HG02798 (cell line): ENCODE results near the gene KRTAP2-2.
"Not testable (repeated sequence)": the region's sequence is repeated elsewhere in the genome, so short reads cannot be mapped to it uniquely, and the experiment has no call there.

ENCODE experiments used
- ATAC-seq: cut with Tn5 transposase; IDR thresholded peaks from one replicate; pipeline ENCODE4 v1.9.1; 2021; ENCODE audit warnings: mild to moderate bottlenecking; ENCODE audit not compliant: unreplicated experiment, poor library complexity

Gene KRTAP2-2

DNA sequence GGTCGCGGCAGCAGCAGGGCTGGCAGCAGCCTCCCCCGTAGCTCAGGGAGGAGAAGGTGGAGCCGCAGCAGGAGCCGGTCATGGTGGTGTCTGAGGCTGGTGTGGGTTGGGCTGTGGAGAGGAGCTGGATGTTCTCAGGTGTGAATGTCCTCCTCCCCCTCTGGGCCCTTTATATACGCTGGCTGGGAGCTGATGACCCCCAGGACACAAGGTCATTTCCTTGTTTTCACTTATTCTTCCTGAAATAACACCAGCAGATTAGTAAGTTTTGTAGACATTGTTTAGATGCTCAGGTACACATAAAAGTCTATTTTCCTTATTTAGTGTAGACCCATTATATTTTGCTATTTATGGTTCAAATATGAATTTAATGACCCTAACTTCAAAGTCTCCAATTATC, at the start of gene KRTAP2-2:
Gene KRTAP2-2, minus strand, starts transcription at position 101 of the 400 bp plus-strand sequence. Its CDS starts 19 bp downstream, at position 82.
- ATAC-seq = not testable (repeated sequence)

DNA sequence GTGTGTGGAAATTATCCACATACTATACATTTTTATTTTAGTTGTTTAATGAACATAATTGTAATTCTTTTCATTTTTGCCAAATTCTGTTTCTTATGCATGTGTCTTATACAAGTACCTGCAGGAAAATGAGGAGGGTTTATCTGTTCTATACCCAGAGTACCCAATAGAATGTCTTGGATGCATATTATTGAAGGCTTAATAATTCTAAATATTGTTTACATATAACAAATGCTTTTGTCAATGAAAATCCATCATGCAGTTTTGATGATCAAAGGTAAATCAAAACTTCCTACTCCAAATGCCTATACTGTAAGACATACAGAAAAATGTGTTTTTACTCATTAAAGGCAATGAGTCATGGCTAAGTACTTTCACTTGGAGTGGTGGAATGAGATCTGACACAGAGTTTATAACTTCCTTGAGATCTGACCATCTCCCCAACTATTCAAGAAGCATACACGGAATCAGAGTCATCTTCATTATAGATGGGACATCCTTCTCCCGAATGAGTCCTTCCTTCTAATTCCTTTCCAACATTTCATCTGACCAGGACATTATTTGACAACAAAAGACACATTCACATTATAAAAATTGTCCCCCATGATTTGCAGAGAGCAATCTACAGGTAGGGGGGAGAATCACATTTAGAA, 49.5 kb upstream of the KRTAP2-2 start:
- not testable (repeated sequence) for ATAC-seq

GRCh38 chr17:41103896-41104295, 48.9 kb upstream of the KRTAP2-2 start:
- ATAC-seq = no peak

GRCh38 chr17:41101586-41102259, 46.7 kb upstream of the KRTAP2-2 start, which contains the start of gene KRTAP4-16:
Gene KRTAP4-16, minus strand, starts transcription at chr17:41102209. Its CDS starts 0 bp downstream, at chr17:41102209.
- ATAC-seq = no peak

DNA sequence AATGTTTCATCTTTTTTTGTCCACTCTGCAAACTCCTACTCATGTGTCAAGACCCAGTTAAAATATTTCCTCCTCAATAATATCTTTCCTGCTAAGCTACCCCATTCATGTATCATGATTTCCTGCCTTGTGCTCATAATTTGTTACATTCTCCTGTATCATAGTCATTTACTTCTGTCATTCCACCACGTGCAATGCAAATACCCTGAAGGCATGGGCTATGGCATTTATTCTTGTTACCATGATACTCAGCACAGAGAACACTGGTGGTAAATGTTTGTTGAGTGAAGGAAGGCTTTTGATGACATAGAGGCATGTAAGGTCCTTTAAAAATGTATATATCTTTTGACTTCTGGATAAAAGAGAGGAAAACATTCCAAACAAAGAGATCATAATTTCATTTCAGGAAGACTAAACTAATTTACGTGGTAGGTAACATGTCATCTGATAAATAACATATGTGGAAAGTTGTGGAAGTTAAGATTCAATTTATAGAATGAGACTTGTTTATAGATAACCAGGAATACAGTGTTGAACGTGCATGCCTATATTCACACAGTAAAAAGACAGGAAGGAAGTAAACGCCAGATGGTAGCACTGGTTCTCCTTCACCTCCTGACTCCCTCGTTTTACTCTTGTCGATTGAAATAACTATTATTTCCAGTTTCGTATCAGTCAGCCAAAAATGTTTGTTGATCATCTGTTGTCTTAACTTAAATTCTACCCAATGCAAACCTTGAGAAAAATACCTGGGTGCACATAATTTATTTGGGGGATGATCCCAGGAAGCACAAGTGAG, 44.9 kb upstream of the KRTAP2-2 start:
- not testable (repeated sequence) for ATAC-seq

DNA sequence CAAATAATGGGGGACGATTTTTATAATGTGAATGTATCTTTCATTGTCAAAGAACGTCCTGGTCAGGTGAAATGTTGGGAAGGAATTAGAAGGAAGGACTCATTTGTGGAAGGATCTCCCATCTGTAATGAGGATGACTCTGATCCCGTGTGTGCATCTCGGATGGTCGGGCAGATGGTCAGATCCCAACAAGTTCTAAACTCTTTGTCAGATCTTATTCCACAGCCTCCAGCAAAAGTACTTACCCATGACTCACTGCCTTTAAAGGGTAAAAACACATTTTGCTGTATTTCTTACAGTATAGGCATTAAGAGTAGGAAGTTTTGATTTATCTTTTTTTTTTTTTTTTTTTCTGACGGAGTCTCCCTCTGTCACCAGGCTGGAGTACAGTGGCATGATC, 43.5 kb upstream of the KRTAP2-2 start:
- no peak for ATAC-seq

DNA sequence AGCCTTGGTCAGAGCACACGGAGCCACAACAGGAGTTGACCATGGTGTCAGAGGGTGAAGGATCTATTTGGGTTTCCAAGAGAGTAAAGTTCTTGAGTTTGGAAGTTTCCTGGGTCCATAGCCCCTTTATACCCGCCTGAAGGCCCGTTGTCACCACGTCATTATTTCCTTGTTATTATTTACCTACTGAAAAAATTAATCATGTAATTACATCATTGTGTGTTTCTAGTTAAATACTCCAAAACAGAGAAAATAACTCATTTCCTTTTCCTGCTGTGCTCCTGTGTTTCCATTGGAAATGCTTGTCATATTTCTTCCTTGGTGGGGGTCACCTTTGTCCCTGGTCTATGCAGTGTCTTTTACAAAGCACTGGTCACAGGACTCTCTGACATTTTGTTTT, 43.0 kb upstream of the KRTAP2-2 start, which contains the start of gene KRTAP4-8:
Gene KRTAP4-8, minus strand, starts transcription at position 101 of the 400 bp plus-strand sequence. Its CDS starts 58 bp downstream, at position 43.
- no peak for ATAC-seq

DNA sequence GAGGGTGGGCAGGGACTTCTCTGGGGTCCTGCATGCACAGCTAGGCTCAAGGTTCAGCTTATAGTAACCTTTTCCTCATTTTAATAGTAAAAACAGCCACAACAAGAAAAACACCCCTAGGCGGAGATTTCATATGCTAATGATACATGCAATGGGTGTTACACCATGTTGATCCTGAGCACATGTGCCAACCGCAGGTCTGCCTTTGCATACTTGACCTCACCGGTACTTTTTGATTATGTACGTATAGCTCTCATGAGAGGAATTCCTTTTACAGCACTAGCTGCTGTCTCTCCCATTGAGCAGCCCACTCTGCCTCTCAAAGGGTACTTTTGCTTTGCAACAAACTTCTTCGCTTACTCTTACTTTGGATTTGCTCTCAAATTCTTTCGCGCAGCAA, 41.0 kb upstream of the KRTAP2-2 start:
- no peak for ATAC-seq

GRCh38 chr17:41088760-41089352, 33.8 kb upstream of the KRTAP2-2 start:
- not testable (repeated sequence) for ATAC-seq

GRCh38 chr17:41084100-41084856, 29.2 kb upstream of the KRTAP2-2 start, which contains the start of gene KRTAP4-7:
Gene KRTAP4-7, plus strand, starts transcription at chr17:41084150. Its CDS starts 57 bp downstream, at chr17:41084207.
- not testable (repeated sequence) for ATAC-seq

- not testable (repeated sequence) for ATAC-seq
Measured at GRCh38 chr17:41083427-41083826, 28.4 kb upstream of the KRTAP2-2 start.

DNA sequence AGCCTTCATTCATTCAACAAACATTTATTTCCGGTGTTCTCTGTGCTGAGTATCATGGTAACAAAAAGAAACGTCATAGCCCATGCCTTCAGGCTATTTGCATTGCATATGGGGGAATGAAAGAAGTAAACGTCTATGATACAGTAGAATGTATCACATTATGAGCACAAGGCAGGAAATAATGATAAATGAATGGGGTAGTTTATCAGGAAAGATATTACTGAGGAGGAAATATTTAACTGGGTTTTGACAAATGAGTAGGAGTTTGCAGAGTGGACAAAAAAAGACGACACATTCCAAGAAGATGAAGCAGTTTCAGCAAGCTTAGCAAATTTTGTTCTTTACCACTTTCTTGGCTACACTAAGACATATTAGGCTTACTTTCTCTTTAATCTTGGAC, 27.6 kb upstream of the KRTAP2-2 start:
- no peak for ATAC-seq

GRCh38 chr17:41076788-41077187, 21.8 kb upstream of the KRTAP2-2 start:
- no peak for ATAC-seq

DNA sequence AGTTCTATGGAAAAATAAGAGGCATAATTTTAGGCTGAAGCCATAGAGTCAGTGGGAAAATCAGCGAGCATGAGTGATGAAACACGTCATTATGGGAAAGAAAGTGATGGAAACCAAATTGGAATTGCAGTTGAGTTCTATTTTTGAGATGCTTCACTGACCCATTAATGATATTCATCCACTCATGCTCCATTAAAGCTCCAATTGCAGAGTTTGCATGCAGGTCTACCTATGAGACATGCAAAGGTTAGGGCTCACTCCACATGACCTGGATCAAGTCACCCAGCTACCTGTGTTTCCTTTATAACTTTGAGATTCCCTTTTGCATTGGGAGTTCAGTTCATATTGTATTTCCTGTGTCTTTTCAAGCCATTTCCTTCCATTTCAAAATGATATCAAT, 18.6 kb upstream of the KRTAP2-2 start:
- ATAC-seq = no peak

DNA sequence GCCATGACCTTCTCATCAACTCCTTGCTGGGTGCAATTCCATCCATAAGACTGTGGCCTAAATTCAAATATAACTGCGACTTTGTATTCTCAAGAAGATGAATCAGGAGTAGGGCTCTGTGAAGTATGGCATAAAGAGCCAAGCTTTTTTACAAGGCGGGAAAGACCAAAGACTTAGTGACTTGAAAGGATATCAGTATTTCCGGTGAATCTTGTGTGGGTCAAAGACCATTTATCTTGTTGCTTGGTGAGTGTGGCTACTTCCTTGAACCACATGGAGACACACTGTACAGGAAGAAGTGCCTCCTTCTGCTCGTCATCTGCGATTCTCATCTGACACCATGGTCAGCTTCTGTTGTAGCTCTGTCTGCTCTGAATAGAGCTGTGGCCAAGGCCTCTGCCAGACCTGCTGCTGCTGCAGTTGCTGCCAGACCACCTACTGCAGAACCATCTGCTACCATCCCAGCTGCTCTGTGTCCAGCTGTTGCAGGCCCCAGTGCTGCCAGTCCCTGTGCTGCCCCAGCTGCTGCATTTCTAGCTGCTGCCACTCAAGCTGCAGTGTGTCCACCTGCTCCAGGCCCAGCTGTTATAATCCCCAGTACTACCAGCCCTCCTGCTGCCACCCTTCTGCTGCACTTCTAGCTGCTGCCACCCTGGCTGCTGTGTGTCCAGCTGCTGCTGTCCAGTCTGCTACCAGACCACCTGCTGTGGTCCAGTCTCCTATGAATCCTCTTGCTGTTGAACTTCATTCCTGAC, 16.8 kb upstream of the KRTAP2-2 start:
- ATAC-seq = no peak

DNA sequence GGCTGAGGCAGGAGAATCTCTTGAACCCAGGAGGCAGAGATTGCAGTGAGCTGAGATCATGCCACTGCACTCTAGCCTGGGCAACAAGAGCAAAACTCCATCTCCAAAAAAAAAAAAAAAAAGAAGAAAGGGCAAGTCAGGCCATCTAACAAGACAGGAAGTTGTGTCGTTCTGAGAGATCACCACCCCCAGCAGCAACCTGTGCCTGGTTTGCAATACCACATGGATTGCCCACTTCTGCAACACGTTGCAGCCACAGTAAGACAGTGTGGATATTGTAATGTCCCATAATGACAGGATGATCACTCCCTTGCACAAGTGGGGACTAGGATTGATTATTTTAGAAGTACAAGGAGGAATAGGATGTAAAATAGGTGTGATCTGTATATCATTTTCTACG, 14.0 kb upstream of the KRTAP2-2 start:
- ATAC-seq = no peak

GRCh38 chr17:41067281-41067680, 12.3 kb upstream of the KRTAP2-2 start:
- no peak for ATAC-seq

DNA sequence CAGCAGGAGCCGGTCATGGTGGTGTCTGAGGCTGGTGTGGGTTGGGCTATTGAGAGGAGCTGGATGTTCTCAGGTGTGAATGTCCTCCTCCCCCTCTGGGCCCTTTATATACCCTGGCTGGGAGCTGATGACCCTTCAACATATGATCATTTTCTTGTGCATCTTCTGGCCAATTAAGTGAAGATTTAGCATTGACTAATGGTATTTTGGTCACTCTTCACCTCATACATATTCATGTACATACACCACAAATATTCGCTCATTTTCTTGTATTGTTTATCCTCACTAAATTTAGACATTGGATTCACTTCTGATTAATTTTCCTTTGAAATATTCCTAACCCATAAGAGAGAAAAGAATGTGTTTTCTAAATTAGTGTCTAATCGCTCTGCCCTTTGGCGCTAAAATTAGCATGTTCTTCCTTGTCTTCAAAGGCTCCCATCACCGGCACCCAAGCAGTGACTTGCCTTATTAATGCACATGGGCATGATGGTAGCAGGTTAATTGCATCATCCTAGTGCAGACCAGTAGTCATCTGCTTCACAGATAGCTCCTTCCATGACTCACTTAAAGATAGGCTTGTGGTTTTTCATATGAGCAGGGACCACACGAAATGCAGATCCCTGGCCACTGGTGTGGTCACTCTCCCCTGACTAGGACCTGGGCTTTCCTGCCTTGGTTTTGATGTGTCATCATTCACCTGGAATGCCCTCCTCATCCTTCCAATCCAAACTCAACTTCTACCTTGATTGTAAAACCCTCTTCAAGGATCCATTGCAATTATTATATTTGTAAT, 11.0 kb upstream of the KRTAP2-2 start, which contains the start of gene KRTAP2-4:
Gene KRTAP2-4, minus strand, starts transcription at position 51 of the 796 bp plus-strand sequence. Its CDS starts 34 bp downstream, at position 17.
- ATAC-seq = no peak
